Measurements from ENCODE around the gene SLAMF8. TPM values are rescaled to one million over a fixed set of nuclear protein-coding genes. Genes with fewer than 3 reads are reported as not detected.

The SLAMF8 gene
- polyA plus RNA-seq, 1 donor from 2014 or later, result not detected

DNA sequence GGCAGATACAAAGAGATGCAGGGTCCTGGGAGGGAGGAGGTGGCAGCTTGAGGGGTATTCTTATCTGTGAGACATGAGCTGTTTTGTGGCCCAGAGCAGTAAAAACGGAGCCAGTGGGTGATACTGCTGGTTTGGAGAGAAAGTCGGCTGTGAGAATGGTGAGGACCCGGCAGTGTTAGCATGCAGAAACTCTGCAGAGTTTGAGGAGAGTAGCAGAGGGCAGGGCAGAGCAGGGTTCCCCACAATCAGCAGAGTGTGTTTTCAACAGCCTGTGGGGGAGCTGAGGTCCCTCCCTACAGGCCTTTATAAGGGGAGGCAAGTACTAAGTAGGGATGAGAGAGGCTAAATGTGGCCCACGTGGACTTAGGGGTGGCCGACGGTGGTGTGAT lies 423 bp downstream of the SLAMF8 start:
- Histone ChIP-seq H3K4me2 (ENCODE audit: low read length) (no peak overlapping the region), H2AFZ (ENCODE audit: low read depth, low read length) (no peak overlapping the region), H3F3A (ENCODE audit: insufficient read depth, low read length, poor library complexity, severe bottlenecking) (no peaks in the 10 kb centered on the region), H3K9me2 (ENCODE audit: insufficient read depth, low read length) (no peaks in the 10 kb centered on the region), H3K9me3 (ENCODE audit: low read length) (no peaks in the 10 kb centered on the region), H3K9ac (ENCODE audit: low read length) (no peak overlapping the region), H3K36me3 (ENCODE audit: insufficient read depth, low read length) (no peaks in the 10 kb centered on the region), H3K27me3 (ENCODE audit: insufficient read depth, low read depth, low read length) (peaks cover 75% of the 10 kb centered on the region), H4K20me1 (ENCODE audit: insufficient read depth) (no peaks in the 10 kb centered on the region), H3K27ac (ENCODE audit: low read length) (no peak overlapping the region), H3K79me2 (replicated peaks; ENCODE audit: insufficient read depth, low read length) (no peaks in the 10 kb centered on the region), H3K4me3 (ENCODE audit: low read length) (no peak overlapping the region)
- no peak for TF ChIP-seq EP300 (conservative IDR thresholded peaks at IDR 0.05; ENCODE audit: poor library complexity, severe bottlenecking)
- no peak for TF ChIP-seq MXI1 (conservative IDR thresholded peaks at IDR 0.05; ENCODE audit: poor library complexity, severe bottlenecking)
- no peak for TF ChIP-seq SMC3 (conservative IDR thresholded peaks at IDR 0.05; ENCODE audit: poor library complexity)
- TF ChIP-seq EZH2 (IDR thresholded peaks at IDR 0.05; ENCODE audit: borderline replicate concordance, insufficient read depth, low read length, poor library complexity, severe bottlenecking), result no peak
- no peak for TF ChIP-seq RAD21 (conservative IDR thresholded peaks at IDR 0.05)
- TF ChIP-seq TAF1 (IDR thresholded peaks at IDR 0.05; ENCODE audit: low read depth), result no peak
- TF ChIP-seq POLR2AphosphoS5 (IDR thresholded peaks at IDR 0.05), result no peak
- TF ChIP-seq, protein P1, sequence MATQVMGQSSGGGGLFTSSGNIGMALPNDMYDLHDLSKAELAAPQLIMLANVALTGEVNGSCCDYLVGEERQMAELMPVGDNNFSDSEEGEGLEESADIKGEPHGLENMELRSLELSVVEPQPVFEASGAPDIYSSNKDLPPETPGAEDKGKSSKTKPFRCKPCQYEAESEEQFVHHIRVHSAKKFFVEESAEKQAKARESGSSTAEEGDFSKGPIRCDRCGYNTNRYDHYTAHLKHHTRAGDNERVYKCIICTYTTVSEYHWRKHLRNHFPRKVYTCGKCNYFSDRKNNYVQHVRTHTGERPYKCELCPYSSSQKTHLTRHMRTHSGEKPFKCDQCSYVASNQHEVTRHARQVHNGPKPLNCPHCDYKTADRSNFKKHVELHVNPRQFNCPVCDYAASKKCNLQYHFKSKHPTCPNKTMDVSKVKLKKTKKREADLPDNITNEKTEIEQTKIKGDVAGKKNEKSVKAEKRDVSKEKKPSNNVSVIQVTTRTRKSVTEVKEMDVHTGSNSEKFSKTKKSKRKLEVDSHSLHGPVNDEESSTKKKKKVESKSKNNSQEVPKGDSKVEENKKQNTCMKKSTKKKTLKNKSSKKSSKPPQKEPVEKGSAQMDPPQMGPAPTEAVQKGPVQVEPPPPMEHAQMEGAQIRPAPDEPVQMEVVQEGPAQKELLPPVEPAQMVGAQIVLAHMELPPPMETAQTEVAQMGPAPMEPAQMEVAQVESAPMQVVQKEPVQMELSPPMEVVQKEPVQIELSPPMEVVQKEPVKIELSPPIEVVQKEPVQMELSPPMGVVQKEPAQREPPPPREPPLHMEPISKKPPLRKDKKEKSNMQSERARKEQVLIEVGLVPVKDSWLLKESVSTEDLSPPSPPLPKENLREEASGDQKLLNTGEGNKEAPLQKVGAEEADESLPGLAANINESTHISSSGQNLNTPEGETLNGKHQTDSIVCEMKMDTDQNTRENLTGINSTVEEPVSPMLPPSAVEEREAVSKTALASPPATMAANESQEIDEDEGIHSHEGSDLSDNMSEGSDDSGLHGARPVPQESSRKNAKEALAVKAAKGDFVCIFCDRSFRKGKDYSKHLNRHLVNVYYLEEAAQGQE (IDR thresholded peaks at IDR 0.05; ENCODE audit: borderline replicate concordance), result no peak
- TF ChIP-seq, protein P2, sequence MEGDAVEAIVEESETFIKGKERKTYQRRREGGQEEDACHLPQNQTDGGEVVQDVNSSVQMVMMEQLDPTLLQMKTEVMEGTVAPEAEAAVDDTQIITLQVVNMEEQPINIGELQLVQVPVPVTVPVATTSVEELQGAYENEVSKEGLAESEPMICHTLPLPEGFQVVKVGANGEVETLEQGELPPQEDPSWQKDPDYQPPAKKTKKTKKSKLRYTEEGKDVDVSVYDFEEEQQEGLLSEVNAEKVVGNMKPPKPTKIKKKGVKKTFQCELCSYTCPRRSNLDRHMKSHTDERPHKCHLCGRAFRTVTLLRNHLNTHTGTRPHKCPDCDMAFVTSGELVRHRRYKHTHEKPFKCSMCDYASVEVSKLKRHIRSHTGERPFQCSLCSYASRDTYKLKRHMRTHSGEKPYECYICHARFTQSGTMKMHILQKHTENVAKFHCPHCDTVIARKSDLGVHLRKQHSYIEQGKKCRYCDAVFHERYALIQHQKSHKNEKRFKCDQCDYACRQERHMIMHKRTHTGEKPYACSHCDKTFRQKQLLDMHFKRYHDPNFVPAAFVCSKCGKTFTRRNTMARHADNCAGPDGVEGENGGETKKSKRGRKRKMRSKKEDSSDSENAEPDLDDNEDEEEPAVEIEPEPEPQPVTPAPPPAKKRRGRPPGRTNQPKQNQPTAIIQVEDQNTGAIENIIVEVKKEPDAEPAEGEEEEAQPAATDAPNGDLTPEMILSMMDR (IDR thresholded peaks at IDR 0.05; ENCODE audit: poor library complexity, severe bottlenecking), result no peak

DNA sequence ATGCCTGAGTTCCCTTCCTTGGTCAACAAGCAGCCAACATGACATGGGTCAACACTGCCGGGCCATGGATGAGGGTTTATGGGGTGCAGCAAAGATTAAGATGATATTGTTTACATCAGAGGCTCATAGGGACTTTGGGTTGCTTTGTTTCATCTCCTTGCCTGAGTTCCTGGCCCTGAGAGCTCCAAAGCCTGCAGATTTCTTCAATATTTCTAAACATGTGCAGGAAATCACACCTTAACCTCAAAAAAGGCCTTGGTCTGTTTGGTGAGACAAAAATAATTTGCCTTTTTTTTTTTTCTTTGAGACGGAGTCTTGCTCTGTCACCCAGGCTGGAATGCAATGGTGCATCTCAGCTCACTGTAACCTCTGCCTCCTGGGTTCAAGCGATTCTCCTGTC lies 876 bp downstream of the SLAMF8 start:
- Histone ChIP-seq H3K4me2 (ENCODE audit: low read length) (no peak overlapping the region), H4K20me1 (ENCODE audit: insufficient read depth) (no peaks in the 10 kb centered on the region), H3F3A (ENCODE audit: insufficient read depth, low read length, poor library complexity, severe bottlenecking) (no peaks in the 10 kb centered on the region), H3K9me2 (ENCODE audit: insufficient read depth, low read length) (no peaks in the 10 kb centered on the region), H3K36me3 (ENCODE audit: insufficient read depth, low read length) (no peaks in the 10 kb centered on the region), H3K27ac (ENCODE audit: low read length) (no peak overlapping the region), H3K27me3 (ENCODE audit: insufficient read depth, low read depth, low read length) (peaks cover 74% of the 10 kb centered on the region), H3K79me2 (replicated peaks; ENCODE audit: insufficient read depth, low read length) (no peaks in the 10 kb centered on the region), H2AFZ (ENCODE audit: low read depth, low read length) (no peak overlapping the region), H3K9me3 (ENCODE audit: low read length) (no peaks in the 10 kb centered on the region), H3K9ac (ENCODE audit: low read length) (no peak overlapping the region), H3K4me3 (ENCODE audit: low read length) (no peak overlapping the region)
- TF ChIP-seq EP300 (conservative IDR thresholded peaks at IDR 0.05; ENCODE audit: poor library complexity, severe bottlenecking) (no peak), EZH2 (IDR thresholded peaks at IDR 0.05; ENCODE audit: borderline replicate concordance, insufficient read depth, low read length, poor library complexity, severe bottlenecking) (no peak), POLR2AphosphoS5 (IDR thresholded peaks at IDR 0.05) (no peak), MXI1 (conservative IDR thresholded peaks at IDR 0.05; ENCODE audit: poor library complexity, severe bottlenecking) (no peak), SMC3 (conservative IDR thresholded peaks at IDR 0.05; ENCODE audit: poor library complexity) (no peak), TAF1 (IDR thresholded peaks at IDR 0.05; ENCODE audit: low read depth) (no peak), RAD21 (conservative IDR thresholded peaks at IDR 0.05) (no peak)
- TF ChIP-seq, protein P2 (IDR thresholded peaks at IDR 0.05; ENCODE audit: poor library complexity, severe bottlenecking), result no peak
- TF ChIP-seq, protein P1 (IDR thresholded peaks at IDR 0.05; ENCODE audit: borderline replicate concordance), result no peak

Data from neural cell (in vitro differentiated cells).